22Rv1 (cell line): ENCODE results near the gene EXTL1.

Experiments used
- CTCF ChIP-seq: fragments of 450-650 bp; IDR thresholded peaks from 2 replicates; pipeline ENCODE4 v1.5.1; 2017; ENCODE audit warnings: mild to moderate bottlenecking
- ZFX ChIP-seq: fragments of 450-650 bp; IDR thresholded peaks from 2 replicates; pipeline ENCODE4 v1.6.1; 2017; ENCODE audit warnings: antibody characterized with exemption, borderline replicate concordance

DNA sequence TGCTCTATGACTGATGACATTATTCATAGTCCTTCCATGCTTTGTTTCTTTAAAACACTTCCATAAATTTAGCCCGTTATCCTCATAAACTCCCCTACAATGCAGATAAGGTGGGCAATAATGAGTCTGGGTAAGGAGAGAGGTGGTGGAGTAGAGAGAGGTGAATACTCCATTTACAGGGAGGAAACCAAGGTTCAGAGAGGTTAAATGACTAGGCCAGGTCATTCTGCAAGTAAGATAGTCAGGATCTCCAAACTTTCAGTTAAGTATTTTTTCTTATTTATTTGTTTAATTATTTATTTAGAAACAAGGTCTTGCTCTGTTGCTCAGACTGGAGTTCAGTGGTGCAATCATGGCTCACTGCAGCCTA is 49.8 kb upstream of the EXTL1 start:
- TF ChIP-seq CTCF (no peak), ZFX (no peak)
